Measurements from ENCODE around the gene CYB5A. TPM values are rescaled to one million over a fixed set of nuclear protein-coding genes. Genes with fewer than 3 reads are reported as not detected.

The CYB5A gene
- total RNA-seq, 1 donor from 2014 or later = 105 TPM

DNA sequence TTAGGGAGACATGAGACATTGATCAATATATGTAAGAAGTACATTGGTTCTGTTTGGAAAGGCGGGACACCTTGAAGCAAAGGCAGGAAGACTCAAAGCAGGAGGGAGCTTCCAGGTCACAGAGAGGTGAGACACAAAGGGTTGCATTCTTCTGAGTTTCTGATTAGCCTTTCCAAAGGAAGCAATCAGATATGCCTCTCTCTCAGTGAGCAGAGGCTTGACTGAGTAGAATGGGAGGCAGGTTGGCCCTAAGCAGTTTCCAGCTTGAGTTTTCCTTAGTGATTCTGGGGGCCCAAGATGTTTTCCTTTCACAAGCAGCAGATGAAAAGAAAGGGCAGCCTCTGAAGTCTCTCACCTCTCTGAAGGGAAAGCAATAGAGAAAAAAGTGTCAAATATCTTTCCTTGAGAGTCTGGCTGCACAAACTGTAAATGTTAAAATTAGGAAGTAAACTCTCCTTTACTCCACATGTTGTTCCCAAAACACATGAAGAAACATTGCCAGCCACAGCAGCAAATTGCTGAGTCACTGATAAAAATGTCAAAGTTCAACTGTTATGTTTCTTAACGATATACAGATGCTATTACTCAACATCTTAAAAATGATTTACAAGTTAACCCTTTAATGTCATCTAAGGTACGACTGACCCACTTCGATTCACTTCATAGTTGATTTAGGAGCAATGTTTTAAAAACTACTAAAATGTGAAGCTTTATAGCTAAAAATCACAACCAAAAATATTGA lies 40.3 kb downstream of the CYB5A start:
- DNase-seq = no peak
- H3K36me3 ChIP-seq = peaks cover 15% of the 10 kb centered on the region
- intact Hi-C loops (cut with micrococcal nuclease) = no loop called here
- H3K9me3 ChIP-seq (replicated peaks) = no peaks in the 10 kb centered on the region
- peaks cover 38% of the 10 kb centered on the region for H3K4me1 ChIP-seq
- no peaks in the 10 kb centered on the region for H3K27me3 ChIP-seq (ENCODE audit: low read depth)
- H3K4me3 ChIP-seq = no peak overlapping the region
- TF ChIP-seq, protein P1, sequence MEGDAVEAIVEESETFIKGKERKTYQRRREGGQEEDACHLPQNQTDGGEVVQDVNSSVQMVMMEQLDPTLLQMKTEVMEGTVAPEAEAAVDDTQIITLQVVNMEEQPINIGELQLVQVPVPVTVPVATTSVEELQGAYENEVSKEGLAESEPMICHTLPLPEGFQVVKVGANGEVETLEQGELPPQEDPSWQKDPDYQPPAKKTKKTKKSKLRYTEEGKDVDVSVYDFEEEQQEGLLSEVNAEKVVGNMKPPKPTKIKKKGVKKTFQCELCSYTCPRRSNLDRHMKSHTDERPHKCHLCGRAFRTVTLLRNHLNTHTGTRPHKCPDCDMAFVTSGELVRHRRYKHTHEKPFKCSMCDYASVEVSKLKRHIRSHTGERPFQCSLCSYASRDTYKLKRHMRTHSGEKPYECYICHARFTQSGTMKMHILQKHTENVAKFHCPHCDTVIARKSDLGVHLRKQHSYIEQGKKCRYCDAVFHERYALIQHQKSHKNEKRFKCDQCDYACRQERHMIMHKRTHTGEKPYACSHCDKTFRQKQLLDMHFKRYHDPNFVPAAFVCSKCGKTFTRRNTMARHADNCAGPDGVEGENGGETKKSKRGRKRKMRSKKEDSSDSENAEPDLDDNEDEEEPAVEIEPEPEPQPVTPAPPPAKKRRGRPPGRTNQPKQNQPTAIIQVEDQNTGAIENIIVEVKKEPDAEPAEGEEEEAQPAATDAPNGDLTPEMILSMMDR (IDR thresholded peaks at IDR 0.05; ENCODE audit: borderline replicate concordance) = no peak
- peak overlapping the region; percentile 46 for H3K27ac ChIP-seq (replicated peaks)

DNA sequence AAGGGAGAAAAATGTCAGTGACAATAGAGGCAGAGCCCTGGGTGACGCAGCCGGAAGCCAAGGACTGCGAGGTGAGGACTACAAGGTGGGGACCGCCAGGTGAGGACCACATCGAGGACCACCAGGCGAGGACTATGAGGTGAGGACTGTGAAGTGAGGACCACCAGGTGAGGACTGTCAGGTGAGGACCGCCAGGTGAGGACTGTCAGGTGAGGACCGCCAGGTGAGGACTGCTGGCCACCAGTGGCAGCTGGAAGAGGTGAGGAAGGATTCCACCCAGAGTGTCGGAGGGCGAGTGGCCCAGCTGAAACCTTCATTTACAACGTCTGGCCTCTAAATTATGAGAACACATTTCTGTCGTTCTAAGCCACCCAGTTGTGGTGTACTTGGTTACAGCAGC lies 41.6 kb downstream of the CYB5A start:
- Histone ChIP-seq H3K4me3 (no peak overlapping the region), H3K4me1 (peaks cover 25% of the 10 kb centered on the region), H3K9me3 (replicated peaks) (no peaks in the 10 kb centered on the region), H3K27ac (replicated peaks) (no peak overlapping the region), H3K27me3 (ENCODE audit: low read depth) (no peaks in the 10 kb centered on the region), H3K36me3 (peaks cover 15% of the 10 kb centered on the region)
- DNase-seq = no peak
- intact Hi-C loops (cut with micrococcal nuclease) = no loop called here
- TF ChIP-seq, protein P1 (IDR thresholded peaks at IDR 0.05; ENCODE audit: borderline replicate concordance) = no peak

- DNase-seq = no peak
- no peak overlapping the region for H3K27ac ChIP-seq (replicated peaks)
- intact Hi-C loops (cut with micrococcal nuclease) = no loop called here
These were observed 42.4 kb downstream of the CYB5A start for GRCh38 chr18:74249181-74249968.

DNA sequence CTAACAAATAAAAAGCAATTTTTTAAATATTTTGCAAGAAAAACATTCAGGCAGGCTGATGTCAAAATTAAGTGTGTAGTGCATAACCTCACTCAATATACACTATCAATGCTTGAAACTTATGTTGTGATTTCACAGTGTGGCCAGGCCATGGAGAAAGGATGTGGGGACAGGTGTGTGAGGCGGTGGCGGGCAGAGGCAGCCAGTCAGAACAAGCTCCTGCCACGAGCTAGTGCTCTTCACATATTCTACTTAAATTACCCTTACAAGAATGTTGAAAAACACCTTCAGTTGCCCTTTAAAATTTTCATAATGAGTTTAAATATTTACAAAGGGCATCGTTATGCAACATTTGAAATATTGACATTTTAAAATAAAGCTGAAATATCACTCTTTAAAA lies 43.2 kb downstream of the CYB5A start:
- Histone ChIP-seq H3K9me3 (replicated peaks) (no peaks in the 10 kb centered on the region), H3K4me1 (peaks cover 18% of the 10 kb centered on the region), H3K4me3 (no peak overlapping the region), H3K27me3 (ENCODE audit: low read depth) (no peaks in the 10 kb centered on the region), H3K27ac (replicated peaks) (no peak overlapping the region), H3K36me3 (peaks cover 13% of the 10 kb centered on the region)
- no peak for DNase-seq
- TF ChIP-seq, protein P1 (IDR thresholded peaks at IDR 0.05; ENCODE audit: borderline replicate concordance) = no peak
- intact Hi-C loops (cut with micrococcal nuclease) = no loop called here

More at GRCh38 chr18:74249181-74249968, 42.4 kb downstream of the CYB5A start:
- no peak overlapping the region for H3K4me3 ChIP-seq
- H3K36me3 ChIP-seq = peaks cover 15% of the 10 kb centered on the region
- no peaks in the 10 kb centered on the region for H3K27me3 ChIP-seq (ENCODE audit: low read depth)
- H3K9me3 ChIP-seq (replicated peaks) = no peaks in the 10 kb centered on the region
- H3K4me1 ChIP-seq = peaks cover 18% of the 10 kb centered on the region
- TF ChIP-seq, protein P1 (IDR thresholded peaks at IDR 0.05; ENCODE audit: borderline replicate concordance) = no peak

DNA sequence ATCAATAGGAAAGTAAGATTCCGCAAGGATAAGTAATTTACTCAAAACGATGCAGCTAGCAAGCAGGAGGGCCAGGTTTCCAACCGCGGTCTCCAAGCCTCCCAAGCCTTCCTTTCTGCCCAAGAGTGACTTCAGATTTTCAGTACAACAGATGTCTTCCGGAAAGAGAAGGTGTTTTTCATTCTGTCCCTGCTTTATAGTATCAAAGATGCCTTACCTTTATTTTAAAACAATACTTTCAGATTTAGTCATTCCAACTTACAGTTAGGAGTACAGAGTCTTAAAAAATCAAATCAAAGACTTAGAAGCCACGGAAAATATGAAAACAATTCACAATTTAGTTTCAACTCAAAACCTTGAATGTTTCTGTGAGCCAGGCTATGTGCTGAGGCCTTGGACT lies 43.6 kb downstream of the CYB5A start:
- no peak overlapping the region for H3K4me3 ChIP-seq
- H3K9me3 ChIP-seq (replicated peaks) = no peaks in the 10 kb centered on the region
- DNase-seq = no peak
- H3K27ac ChIP-seq (replicated peaks) = no peak overlapping the region
- intact Hi-C loops (cut with micrococcal nuclease) = no loop called here
- H3K4me1 ChIP-seq = peaks cover 18% of the 10 kb centered on the region
- H3K27me3 ChIP-seq (ENCODE audit: low read depth) = no peaks in the 10 kb centered on the region
- TF ChIP-seq, protein P1 (IDR thresholded peaks at IDR 0.05; ENCODE audit: borderline replicate concordance) = no peak
- H3K36me3 ChIP-seq = peaks cover 9% of the 10 kb centered on the region
